ENCODE measurements around the gene TRIM63.

TRIM63 gene

GRCh38 chr1:26060832-26061574 lies 6.4 kb downstream of the TRIM63 start:
- DNase-seq (ENCODE audit: low read depth, low spot score): no peak
- no peak overlapping the region for H3K4me3 ChIP-seq (ENCODE audit: low read depth, low read length)
- no peak for TF ChIP-seq CTCF (IDR thresholded peaks at IDR 0.05; ENCODE audit: low read depth, low read length)
- in situ Hi-C loops (cut with HindIII; ENCODE audit: low sequenced_read_pairs): no loop called here

GRCh38 chr1:26059906-26060305 lies 7.5 kb downstream of the TRIM63 start:
- no peak overlapping the region for H3K4me3 ChIP-seq (ENCODE audit: low read depth, low read length)
- in situ Hi-C loops (cut with HindIII; ENCODE audit: low sequenced_read_pairs): no loop called here
- TF ChIP-seq CTCF (IDR thresholded peaks at IDR 0.05; ENCODE audit: low read depth, low read length): no peak
- no peak for DNase-seq (ENCODE audit: low read depth, low spot score)

- in situ Hi-C loops (cut with HindIII; ENCODE audit: low sequenced_read_pairs): no loop called here
- no peak for DNase-seq (ENCODE audit: low read depth, low spot score)
- no peak for TF ChIP-seq CTCF (IDR thresholded peaks at IDR 0.05; ENCODE audit: low read depth, low read length)
- H3K4me3 ChIP-seq (ENCODE audit: low read depth, low read length): no peak overlapping the region
Observed at GRCh38 chr1:26058052-26058595, 9.3 kb downstream of the TRIM63 start.

GRCh38 chr1:26057189-26057588 lies 10.2 kb downstream of the TRIM63 start:
- in situ Hi-C loops (cut with HindIII; ENCODE audit: low sequenced_read_pairs): no loop called here
- H3K4me3 ChIP-seq (ENCODE audit: low read depth, low read length): no peak overlapping the region
- TF ChIP-seq CTCF (IDR thresholded peaks at IDR 0.05; ENCODE audit: low read depth, low read length): no peak
- no peak for DNase-seq (ENCODE audit: low read depth, low spot score)

GRCh38 chr1:26055041-26055440 lies 12.4 kb downstream of the TRIM63 start:
- in situ Hi-C loops (cut with HindIII; ENCODE audit: low sequenced_read_pairs): no loop called here
- no peak for DNase-seq (ENCODE audit: low read depth, low spot score)
- no peak for TF ChIP-seq CTCF (IDR thresholded peaks at IDR 0.05; ENCODE audit: low read depth, low read length)
- no peak overlapping the region for H3K4me3 ChIP-seq (ENCODE audit: low read depth, low read length)

- no peak overlapping the region for H3K4me3 ChIP-seq (ENCODE audit: low read depth, low read length)
- in situ Hi-C loops (cut with HindIII; ENCODE audit: low sequenced_read_pairs): no loop called here
- no peak for DNase-seq (ENCODE audit: low read depth, low spot score)
- no peak for TF ChIP-seq CTCF (IDR thresholded peaks at IDR 0.05; ENCODE audit: low read depth, low read length)
Observed at GRCh38 chr1:26053718-26054560, 13.5 kb downstream of the TRIM63 start.

All from astrocyte of the spinal cord (primary cell).